SU-DHL-6 (cell line): ENCODE measurements around the gene NLGN1.

Source experiments
- H2AFZ ChIP-seq: fragments of 200-600 bp; sonication (generic); 2 replicates; pipeline ENCODE4 v1.6.1; 2014; ENCODE audit warnings: low read depth, mild to moderate bottlenecking, moderate library complexity, mixed read lengths, antibody characterized with exemption, low read length; ENCODE audit not compliant: severe bottlenecking
- H3F3A ChIP-seq: fragments of 200-600 bp; shearing (Covaris generic); 2 replicates; pipeline ENCODE4 v1.6.0; 2016; ENCODE audit warnings: antibody characterized with exemption, mild to moderate bottlenecking; ENCODE audit not compliant: insufficient read depth
- H3K27ac ChIP-seq: fragments of 200-600 bp; sonication (generic); 2 replicates; pipeline ENCODE4 v1.5.1; 2016; ENCODE audit warnings: low read depth, mild to moderate bottlenecking, low read length, moderate library complexity, mixed read lengths
- H3K27me3 ChIP-seq: fragments of 200-600 bp; sonication (generic), shearing (Covaris generic); 2 replicates; pipeline ENCODE4 v1.6.0; 2014; ENCODE audit warnings: mild to moderate bottlenecking, low read length
- H3K36me3 ChIP-seq: fragments of 200-600 bp; sonication (generic); 2 replicates; pipeline ENCODE4 v1.6.1; 2014; ENCODE audit warnings: mild to moderate bottlenecking, low read length, mixed read lengths
- H3K4me2 ChIP-seq: fragments of 300-600, 200-600 bp; shearing (Covaris generic), sonication (generic); 2 replicates; pipeline ENCODE4 v1.6.0; 2014; ENCODE audit warnings: low read length, low read depth, mild to moderate bottlenecking; ENCODE audit not compliant: poor library complexity, severe bottlenecking
- H3K4me3 ChIP-seq: fragments of 200-600 bp; sonication (generic); 2 replicates; pipeline ENCODE4 v1.5.1; 2014; ENCODE audit warnings: antibody characterized with exemption, low read length, mild to moderate bottlenecking, mixed read lengths; ENCODE audit not compliant: insufficient read depth, poor library complexity, severe bottlenecking
- H3K79me2 ChIP-seq: fragments of 200-600 bp; sonication (generic); 2 replicates; pipeline ENCODE4 v1.6.1; 2014; ENCODE audit warnings: mild to moderate bottlenecking, low read length, moderate library complexity; ENCODE audit not compliant: insufficient read depth
- H3K9ac ChIP-seq: fragments of 200-600 bp; sonication (generic); 2 replicates; pipeline ENCODE4 v1.7.0; 2014; ENCODE audit warnings: mild to moderate bottlenecking, low read length
- H3K9me2 ChIP-seq: fragments of 200-600 bp; sonication (generic); replicated peaks from 2 replicates; pipeline ENCODE4 v1.6.1; 2014; ENCODE audit warnings: low read length; ENCODE audit not compliant: insufficient read depth
- H3K9me3 ChIP-seq: fragments of 200-600 bp; sonication (generic); 2 replicates; pipeline ENCODE4 v1.6.1; 2014; ENCODE audit warnings: low read length, mixed read lengths; ENCODE audit not compliant: insufficient read depth
- H4K20me1 ChIP-seq: fragments of 200-600 bp; sonication (generic); 2 replicates; pipeline ENCODE4 v1.6.1; 2014; ENCODE audit warnings: low read depth, mild to moderate bottlenecking, antibody characterized with exemption, low read length, moderate library complexity, mixed read lengths
- EZH2phosphoT487 ChIP-seq: fragments of 200-600 bp; sonication (generic), shearing (Covaris generic); conservative IDR thresholded peaks from 2 replicates; pipeline ENCODE4 v1.6.1; 2018; ENCODE audit warnings: mild to moderate bottlenecking, antibody characterized with exemption, low read length, moderate library complexity, mixed read lengths
- TF ChIP-seq, protein P1 (sequence below): fragments of 200-600 bp; sonication (generic); IDR thresholded peaks from one replicate; pipeline ENCODE4 v1.5.1; 2017; ENCODE audit warnings: antibody characterized with exemption, mild to moderate bottlenecking, low read length, moderate library complexity; ENCODE audit not compliant: insufficient read depth, poor library complexity, severe bottlenecking

NLGN1 gene

GRCh38 chr3:174099724-174100123 lies 702.2 kb downstream of the NLGN1 start:
- H3F3A ChIP-seq, result no peaks in the 10 kb centered on the region
- H3K9ac ChIP-seq, result no peak overlapping the region
- H3K9me2 ChIP-seq, result no peaks in the 10 kb centered on the region
- no peaks in the 10 kb centered on the region for H3K9me3 ChIP-seq
- no peak overlapping the region for H2AFZ ChIP-seq
- H3K27me3 ChIP-seq, result no peaks in the 10 kb centered on the region
- H3K4me3 ChIP-seq, result no peak overlapping the region
- no peak overlapping the region for H3K4me2 ChIP-seq
- H4K20me1 ChIP-seq, result no peaks in the 10 kb centered on the region
- H3K27ac ChIP-seq, result no peak overlapping the region
- no peaks in the 10 kb centered on the region for H3K36me3 ChIP-seq
- H3K79me2 ChIP-seq, result no peaks in the 10 kb centered on the region
- TF ChIP-seq, protein P1, sequence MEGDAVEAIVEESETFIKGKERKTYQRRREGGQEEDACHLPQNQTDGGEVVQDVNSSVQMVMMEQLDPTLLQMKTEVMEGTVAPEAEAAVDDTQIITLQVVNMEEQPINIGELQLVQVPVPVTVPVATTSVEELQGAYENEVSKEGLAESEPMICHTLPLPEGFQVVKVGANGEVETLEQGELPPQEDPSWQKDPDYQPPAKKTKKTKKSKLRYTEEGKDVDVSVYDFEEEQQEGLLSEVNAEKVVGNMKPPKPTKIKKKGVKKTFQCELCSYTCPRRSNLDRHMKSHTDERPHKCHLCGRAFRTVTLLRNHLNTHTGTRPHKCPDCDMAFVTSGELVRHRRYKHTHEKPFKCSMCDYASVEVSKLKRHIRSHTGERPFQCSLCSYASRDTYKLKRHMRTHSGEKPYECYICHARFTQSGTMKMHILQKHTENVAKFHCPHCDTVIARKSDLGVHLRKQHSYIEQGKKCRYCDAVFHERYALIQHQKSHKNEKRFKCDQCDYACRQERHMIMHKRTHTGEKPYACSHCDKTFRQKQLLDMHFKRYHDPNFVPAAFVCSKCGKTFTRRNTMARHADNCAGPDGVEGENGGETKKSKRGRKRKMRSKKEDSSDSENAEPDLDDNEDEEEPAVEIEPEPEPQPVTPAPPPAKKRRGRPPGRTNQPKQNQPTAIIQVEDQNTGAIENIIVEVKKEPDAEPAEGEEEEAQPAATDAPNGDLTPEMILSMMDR, result no peak
- TF ChIP-seq EZH2phosphoT487, result no peak

DNA sequence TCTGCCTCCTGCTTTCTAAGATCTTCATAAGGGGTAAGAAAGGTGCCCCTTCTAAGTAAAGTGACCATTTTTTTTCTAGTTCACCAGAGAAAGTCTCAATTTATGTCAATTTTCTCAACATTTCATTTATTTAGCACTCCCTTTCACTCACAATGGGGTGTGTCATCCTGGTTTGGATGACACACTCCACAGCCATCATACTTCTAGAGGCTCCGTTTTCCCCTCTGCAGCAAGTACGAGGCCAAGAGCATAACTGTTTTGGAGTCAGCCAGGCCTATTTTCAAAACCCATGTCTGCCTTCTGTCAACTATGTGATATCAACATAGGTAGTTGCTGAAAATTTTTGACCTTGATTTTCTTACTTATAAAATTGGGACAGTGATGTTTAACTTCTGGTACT lies 703.2 kb downstream of the NLGN1 start:
- no peaks in the 10 kb centered on the region for H4K20me1 ChIP-seq
- no peak for TF ChIP-seq EZH2phosphoT487
- TF ChIP-seq, protein P1, result no peak
- no peaks in the 10 kb centered on the region for H3K9me2 ChIP-seq
- no peaks in the 10 kb centered on the region for H3K36me3 ChIP-seq
- no peaks in the 10 kb centered on the region for H3K9me3 ChIP-seq
- H3K79me2 ChIP-seq, result no peaks in the 10 kb centered on the region
- H3K27me3 ChIP-seq, result no peaks in the 10 kb centered on the region
- H3K4me2 ChIP-seq, result no peak overlapping the region
- no peak overlapping the region for H3K27ac ChIP-seq
- no peak overlapping the region for H3K4me3 ChIP-seq
- no peak overlapping the region for H3K9ac ChIP-seq
- H3F3A ChIP-seq, result no peaks in the 10 kb centered on the region
- no peak overlapping the region for H2AFZ ChIP-seq

DNA sequence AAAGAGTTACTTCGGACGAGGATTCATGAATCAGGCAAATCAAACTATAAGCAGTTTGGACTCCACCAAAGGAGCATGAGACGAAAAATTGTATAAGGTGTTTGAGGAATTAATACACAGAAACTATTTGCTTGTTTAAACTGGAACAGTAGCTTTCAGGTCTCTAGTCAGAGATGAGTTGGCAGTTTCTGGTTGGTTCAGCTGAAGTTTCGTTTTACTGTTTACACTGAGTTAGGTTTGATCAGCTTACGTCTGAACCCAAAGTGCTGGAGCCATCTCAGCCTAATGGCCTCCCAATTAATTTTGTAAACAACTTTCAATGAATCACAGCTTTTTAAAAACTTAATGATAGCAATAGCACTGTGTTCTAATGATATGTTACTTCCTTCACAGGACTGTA lies 703.7 kb downstream of the NLGN1 start:
- H3K4me2 ChIP-seq, result no peak overlapping the region
- H3K27me3 ChIP-seq, result no peaks in the 10 kb centered on the region
- TF ChIP-seq, protein P1, result no peak
- no peak for TF ChIP-seq EZH2phosphoT487
- H3K9me2 ChIP-seq, result no peaks in the 10 kb centered on the region
- no peaks in the 10 kb centered on the region for H3F3A ChIP-seq
- H3K9me3 ChIP-seq, result no peaks in the 10 kb centered on the region
- no peak overlapping the region for H3K4me3 ChIP-seq
- H2AFZ ChIP-seq, result no peak overlapping the region
- no peak overlapping the region for H3K9ac ChIP-seq
- no peaks in the 10 kb centered on the region for H3K36me3 ChIP-seq
- H4K20me1 ChIP-seq, result no peaks in the 10 kb centered on the region
- H3K27ac ChIP-seq, result no peak overlapping the region
- no peaks in the 10 kb centered on the region for H3K79me2 ChIP-seq

DNA sequence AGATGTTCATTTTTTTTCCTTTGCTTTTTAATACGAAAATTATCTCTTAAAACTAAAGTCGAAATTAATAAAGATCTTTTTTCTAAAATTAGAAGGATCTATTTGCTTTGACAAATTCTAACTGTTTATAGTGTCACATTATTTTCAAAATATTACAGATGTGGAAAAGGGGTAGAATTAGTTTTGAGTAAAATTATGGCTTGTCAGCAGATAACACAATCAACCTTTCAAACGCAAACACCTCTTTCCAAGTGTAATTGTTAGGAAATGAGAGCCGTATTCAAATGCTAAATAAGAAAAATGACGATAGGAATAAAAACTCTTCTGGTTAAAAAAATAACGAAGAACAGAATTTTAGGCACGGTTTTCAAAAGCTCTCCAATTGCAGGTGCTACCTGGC lies 704.7 kb downstream of the NLGN1 start:
- Histone ChIP-seq H4K20me1 (no peaks in the 10 kb centered on the region), H3K36me3 (no peaks in the 10 kb centered on the region), H3K27me3 (no peaks in the 10 kb centered on the region), H3K9me3 (no peaks in the 10 kb centered on the region), H3K9ac (no peak overlapping the region), H3F3A (no peaks in the 10 kb centered on the region), H3K4me2 (no peak overlapping the region), H3K4me3 (no peak overlapping the region), H3K79me2 (no peaks in the 10 kb centered on the region), H3K9me2 (no peaks in the 10 kb centered on the region), H2AFZ (no peak overlapping the region), H3K27ac (no peak overlapping the region)
- TF ChIP-seq EZH2phosphoT487, result no peak
- TF ChIP-seq, protein P1, result no peak
